Thyroid gland (tissue), 4 donors: ENCODE results near the gene PMEPA1.

ENCODE experiments used
- POLR2A ChIP-seq, 2 donors: fragments of 450-650 bp; IDR thresholded peaks; one replicate each; pipeline ENCODE4 v1.6.1; 2017; ENCODE audit warnings: antibody characterized with exemption in 2 of 2, mild to moderate bottlenecking in 2 of 2, moderate library complexity in 1 of 2
- TF ChIP-seq, protein P1 (sequence below), 6 experiments: fragments of 200-600 bp in 3 of 6; fragments of 450-650 bp in 3 of 6; sonication (generic) in 3 of 6; IDR thresholded peaks; one replicate each; pipeline ENCODE4 v1.5.1; 2016 to 2019; ENCODE audit warnings: antibody characterized with exemption in 6 of 6, mild to moderate bottlenecking in 2 of 6, inconsistent platforms in 1 of 6, moderate library complexity in 1 of 6

GRCh38 chr20:57688864-57689263, 21.0 kb downstream of the PMEPA1 start:
- TF ChIP-seq POLR2A (IDR thresholded peaks at IDR 0.05), result no peak
- TF ChIP-seq, protein P1, sequence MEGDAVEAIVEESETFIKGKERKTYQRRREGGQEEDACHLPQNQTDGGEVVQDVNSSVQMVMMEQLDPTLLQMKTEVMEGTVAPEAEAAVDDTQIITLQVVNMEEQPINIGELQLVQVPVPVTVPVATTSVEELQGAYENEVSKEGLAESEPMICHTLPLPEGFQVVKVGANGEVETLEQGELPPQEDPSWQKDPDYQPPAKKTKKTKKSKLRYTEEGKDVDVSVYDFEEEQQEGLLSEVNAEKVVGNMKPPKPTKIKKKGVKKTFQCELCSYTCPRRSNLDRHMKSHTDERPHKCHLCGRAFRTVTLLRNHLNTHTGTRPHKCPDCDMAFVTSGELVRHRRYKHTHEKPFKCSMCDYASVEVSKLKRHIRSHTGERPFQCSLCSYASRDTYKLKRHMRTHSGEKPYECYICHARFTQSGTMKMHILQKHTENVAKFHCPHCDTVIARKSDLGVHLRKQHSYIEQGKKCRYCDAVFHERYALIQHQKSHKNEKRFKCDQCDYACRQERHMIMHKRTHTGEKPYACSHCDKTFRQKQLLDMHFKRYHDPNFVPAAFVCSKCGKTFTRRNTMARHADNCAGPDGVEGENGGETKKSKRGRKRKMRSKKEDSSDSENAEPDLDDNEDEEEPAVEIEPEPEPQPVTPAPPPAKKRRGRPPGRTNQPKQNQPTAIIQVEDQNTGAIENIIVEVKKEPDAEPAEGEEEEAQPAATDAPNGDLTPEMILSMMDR (IDR thresholded peaks at IDR 0.05), result no peak
